Measurements from ENCODE around the gene GON7.

Gene GON7

DNA sequence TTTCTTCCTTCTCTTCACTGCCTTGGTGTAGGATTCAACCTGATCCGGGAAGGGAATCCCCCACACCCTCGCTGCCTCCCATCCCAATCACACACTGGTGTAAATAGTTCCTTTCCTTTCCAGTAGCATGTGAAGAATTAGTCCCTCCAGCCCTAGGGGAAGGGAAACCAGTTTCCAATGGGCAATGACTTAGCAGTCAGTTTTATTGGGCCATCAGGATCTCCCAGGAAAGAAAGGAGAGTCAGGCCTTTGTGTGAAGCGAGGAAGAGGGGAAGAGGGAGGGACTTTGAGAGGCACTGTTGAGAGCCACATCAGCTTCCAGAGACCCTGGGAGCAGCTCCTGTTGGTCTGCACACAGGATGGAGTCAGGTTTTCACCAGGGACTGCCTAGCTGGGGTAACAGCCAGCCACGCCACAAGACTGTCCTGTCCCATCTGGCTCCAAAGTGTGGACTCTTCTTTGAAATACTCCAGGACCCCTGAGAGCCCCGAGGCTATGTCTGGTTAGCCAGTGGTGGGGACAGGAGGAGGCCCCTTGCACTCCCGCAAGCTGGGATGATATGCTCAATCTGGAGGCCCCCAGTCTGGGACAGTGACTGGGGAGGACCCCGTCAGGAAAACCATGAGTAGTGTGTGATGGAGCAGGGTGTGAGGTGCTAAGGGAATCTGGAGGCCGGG, 50.0 kb downstream of the GON7 start:
- DNase-seq (ENCODE audit: low spot score), result no peak

DNA sequence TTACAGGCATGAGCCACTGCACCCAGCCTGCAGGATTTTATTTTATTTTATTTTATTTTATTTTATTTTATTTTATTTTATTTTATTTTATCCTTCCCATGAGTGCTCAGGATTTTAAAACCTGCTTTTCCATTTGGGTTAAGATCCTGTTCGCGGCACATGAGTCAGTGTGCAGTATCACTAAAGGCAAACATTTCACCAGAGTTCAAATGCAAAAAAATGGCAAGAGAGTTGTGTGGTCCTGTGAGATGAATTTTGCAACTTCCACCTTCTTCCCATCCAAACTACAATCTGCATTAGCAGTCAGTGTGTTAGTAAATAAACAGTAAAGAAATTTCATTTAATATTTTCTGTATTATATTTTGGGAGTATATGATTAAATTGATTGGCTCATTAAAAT, 51.2 kb downstream of the GON7 start:
- no peak for DNase-seq (ENCODE audit: low spot score)

DNA sequence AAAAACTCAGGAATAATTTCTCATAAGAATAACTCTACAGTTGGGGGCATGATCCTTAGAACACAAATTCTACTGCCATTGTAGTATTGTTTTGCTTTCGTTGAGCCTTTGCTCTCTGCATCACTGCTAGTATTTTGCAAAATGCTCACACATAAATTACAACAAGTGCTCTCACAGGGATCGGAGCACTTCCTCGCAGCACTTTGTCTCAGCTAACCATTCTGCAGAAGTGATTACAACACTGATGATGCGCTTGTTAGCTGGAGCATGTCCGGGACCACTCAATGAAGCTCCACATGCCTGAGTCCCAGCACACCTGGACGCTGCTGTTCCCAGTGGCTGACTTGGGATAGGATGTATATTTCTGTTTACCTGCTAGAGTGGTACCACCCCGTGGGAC, 53.7 kb downstream of the GON7 start:
- DNase-seq (ENCODE audit: low spot score), result no peak

Measured in globus pallidus (tissue), 1 donor.